Tibial nerve (tissue), 4 donors: ENCODE measurements around the gene CORT. TPM values are rescaled to one million over a fixed set of nuclear protein-coding genes. Genes with fewer than 3 reads are reported as not detected.

Experiments used
- DNase-seq, 2 donors: peaks; one replicate each; pipeline ENCODE4 v3.0.0-alpha.2; 2019; ENCODE audit warnings: low spot score in 2 of 2
- H3K27ac ChIP-seq, 4 donors: fragments of 200-600 bp; sonication (generic) in 3 of 4; one replicate each; pipeline ENCODE4 v1.5.1; 2017 to 2019; ENCODE audit warnings: mild to moderate bottlenecking in 1 of 4
- H3K27me3 ChIP-seq, 2 donors: fragments of 200-600 bp; sonication (generic) in 1 of 2; one replicate each; pipeline versions ENCODE4 v1.5.1 to v1.6.0; 2017 to 2019
- H3K36me3 ChIP-seq, 3 donors: fragments of 200-600 bp; sonication (generic); one replicate each; pipeline ENCODE4 v1.5.1; 2018 to 2019
- H3K4me1 ChIP-seq, 4 donors: fragments of 200-600 bp; sonication (generic) in 3 of 4; one replicate each; pipeline ENCODE4 v1.5.1; 2017 to 2019
- H3K4me3 ChIP-seq, 4 donors: fragments of 200-600 bp; sonication (generic) in 3 of 4; one replicate each; pipeline ENCODE4 v1.5.1; 2017 to 2019; ENCODE audit warnings: mild to moderate bottlenecking in 1 of 4, moderate library complexity in 1 of 4
- H3K9me3 ChIP-seq, 4 donors: fragments of 200-600 bp; sonication (generic) in 3 of 4; one replicate each; pipeline ENCODE4 v1.5.1; 2017 to 2019
- CTCF ChIP-seq, 5 experiments: fragments of 200-600 bp in 3 of 5; fragments of 450-650 bp in 2 of 5; sonication (generic) in 3 of 5; IDR thresholded peaks; one replicate each; pipeline ENCODE4 v1.5.1; 2016 to 2019; ENCODE audit warnings: antibody characterized with exemption in 5 of 5, mild to moderate bottlenecking in 3 of 5, moderate library complexity in 2 of 5
- EP300 ChIP-seq, 2 donors: sonication (generic); formaldehyde crosslinking; IDR thresholded peaks; one replicate each; pipeline ENCODE4 v1.6.1; 2017; ENCODE audit warnings: antibody characterized with exemption in 2 of 2, mild to moderate bottlenecking in 1 of 2
- POLR2A ChIP-seq, 2 donors: fragments of 450-650 bp; IDR thresholded peaks; one replicate each; pipeline ENCODE4 v1.6.1; 2017; ENCODE audit warnings: antibody characterized with exemption in 2 of 2, mild to moderate bottlenecking in 2 of 2, moderate library complexity in 2 of 2
- WGBS, 2 donors: methylation state at CpG; one replicate each; pipeline ENCODE4 v1.1.5; 2018; 5-methylcytosine and 5-hydroxymethylcytosine counted together
- total RNA-seq, 4 donors: library from RNA; depleted of rRNA; stranded (reverse); fragments of >200 nt; gene quantifications; one replicate each; pipeline ENCODE4 v1.1.0, GENCODE V29; 2016

Gene CORT
- total RNA-seq, 4 donors from 2014 or later: 1.7 TPM; not detected in 3

GRCh38 chr1:10428984-10429383 lies 20.8 kb upstream of the CORT start:
- Histone ChIP-seq H3K27me3 (no peaks in the 10 kb centered on the region), H3K9me3 (no peaks in the 10 kb centered on the region), H3K4me1 (peaks cover 0 to 31% (median 5%) of the 10 kb centered on the region in 4 donors), H3K27ac (no peak overlapping the region), H3K4me3 (no peak overlapping the region), H3K36me3 (no peaks in the 10 kb centered on the region)
- WGBS, 2 donors: 83 to 86% methylated on average over 4 to 5 of the region's 5 CpGs
- no peak for TF ChIP-seq EP300 (IDR thresholded peaks at IDR 0.05)
- no peak for TF ChIP-seq POLR2A (IDR thresholded peaks at IDR 0.05)
- no peak for TF ChIP-seq CTCF (IDR thresholded peaks at IDR 0.05)
- DNase-seq: no peak

- no peak for DNase-seq
- Histone ChIP-seq H3K27ac (peak overlapping the region in 3 of 4 donors; percentile 61 to 82 (median 64)), H3K9me3 (no peaks in the 10 kb centered on the region), H3K4me1 (peaks cover 0 to 31% (median 5%) of the 10 kb centered on the region in 4 donors), H3K4me3 (peak overlapping the region; percentile 71 to 94 (median 80)), H3K36me3 (peaks cover 0 to under 1% (median 0%) of the 10 kb centered on the region in 3 donors), H3K27me3 (no peaks in the 10 kb centered on the region)
- no peak for TF ChIP-seq POLR2A (IDR thresholded peaks at IDR 0.05)
- TF ChIP-seq CTCF (IDR thresholded peaks at IDR 0.05): no peak
- no peak for TF ChIP-seq EP300 (IDR thresholded peaks at IDR 0.05)
- whole genome bisulfite sequencing, 2 donors: 11% methylated on average over 16 of the region's 16 CpGs
Observed at GRCh38 chr1:10429868-10430215, 20.0 kb upstream of the CORT start.

- no peaks in the 10 kb centered on the region for H3K9me3 ChIP-seq
- H3K4me3 ChIP-seq: peak within 1 kb of the TSS; percentile 71 to 94 (median 80)
- WGBS, 2 donors: 0 to 1% methylated on average over 25 to 40 of the region's 95 CpGs
- H3K27ac ChIP-seq: peak within 1 kb of the TSS in 3 of 4 donors; percentile 64 to 84 (median 82)
- TF ChIP-seq EP300 (IDR thresholded peaks at IDR 0.05) (peak in 1 of 2 donors; percentile 77), CTCF (IDR thresholded peaks at IDR 0.05) (peak; percentile 97 to 100 (median 98)), POLR2A (IDR thresholded peaks at IDR 0.05) (peak in 1 of 2 donors; percentile 20)
- peaks cover 0 to 31% (median 5%) of the 10 kb centered on the region in 4 donors for H3K4me1 ChIP-seq
- peaks cover 0 to 6% (median 0%) of the 10 kb centered on the region in 3 donors for H3K36me3 ChIP-seq
- H3K27me3 ChIP-seq: no peaks in the 10 kb centered on the region
- DNase-seq: peak; percentile 74 to 76
Observed at GRCh38 chr1:10430216-10431069, 19.4 kb upstream of the CORT start, which contains the start of gene CENPS. Gene CENPS (plus strand): TSS chr1:10430433. CDS start chr1:10430518, 85 bp downstream.

GRCh38 chr1:10431070-10431730 lies 18.6 kb upstream of the CORT start:
- Histone ChIP-seq H3K27me3 (no peaks in the 10 kb centered on the region), H3K4me3 (peak overlapping the region; percentile 71 to 94 (median 80)), H3K9me3 (no peaks in the 10 kb centered on the region), H3K36me3 (peaks cover 0 to 6% (median 0%) of the 10 kb centered on the region in 3 donors), H3K4me1 (peaks cover 0 to 31% (median 5%) of the 10 kb centered on the region in 4 donors), H3K27ac (peak overlapping the region in 3 of 4 donors; percentile 64 to 84 (median 82))
- 25 to 27% methylated on average over 30 of the region's 30 CpGs for WGBS, 2 donors
- no peak for TF ChIP-seq POLR2A (IDR thresholded peaks at IDR 0.05)
- TF ChIP-seq EP300 (IDR thresholded peaks at IDR 0.05): no peak
- TF ChIP-seq CTCF (IDR thresholded peaks at IDR 0.05): no peak
- DNase-seq: no peak
